C4-2B (cell line): ENCODE data around the gene DPYSL4.

Experiments
- CTCF ChIP-seq: fragments of 450-650 bp; conservative IDR thresholded peaks from 2 replicates; pipeline ENCODE4 v1.5.1; 2017; ENCODE audit warnings: mild to moderate bottlenecking
- ZFX ChIP-seq: fragments of 450-650 bp; IDR thresholded peaks from 2 replicates; pipeline ENCODE4 v1.6.1; 2017

- TF ChIP-seq CTCF (no peak), ZFX (no peak)
These were observed 20.4 kb upstream of the DPYSL4 start for GRCh38 chr10:132166216-132166950.
